HG03280 (cell line): ENCODE data around the gene SPSB3.
A peak's percentile ranks its signal among the peaks of the same experiment; 100 is the strongest.

Experiments used
- ATAC-seq: cut with Tn5 transposase; IDR thresholded peaks from one replicate; pipeline ENCODE4 v1.9.1; 2021; ENCODE audit warnings: mild to moderate bottlenecking, moderate library complexity; ENCODE audit not compliant: unreplicated experiment

SPSB3 gene

GRCh38 chr16:1782408-1783264, at the start of gene SPSB3, which contains the start of gene NUBP2:
SPSB3 (minus strand) TSS chr16:1782571; CDS start chr16:1781483, 1,088 bp downstream.
NUBP2 (plus strand) TSS chr16:1782960; CDS start chr16:1783021, 61 bp downstream.
- ATAC-seq, result peak; percentile 82

GRCh38 chr16:1831186-1832075, 49.1 kb upstream of the SPSB3 start:
- ATAC-seq, result no peak

- no peak for ATAC-seq
These were observed 47.8 kb upstream of the SPSB3 start for GRCh38 chr16:1830213-1830612.

- ATAC-seq, result no peak
These were observed 46.5 kb upstream of the SPSB3 start for GRCh38 chr16:1828645-1829410.

- peak; percentile 81 for ATAC-seq
These were observed 44.6 kb upstream of the SPSB3 start, which contains the start of the genes FAHD1 and HAGH for GRCh38 chr16:1826691-1827573. FAHD1 (plus strand) TSS chr16:1827206; CDS start chr16:1827239, 33 bp downstream. HAGH (minus strand) TSS chr16:1826825; CDS start chr16:1826787, 38 bp downstream.

- peak; percentile 49 for ATAC-seq
These were observed 43.7 kb upstream of the SPSB3 start for GRCh38 chr16:1825864-1826690.

GRCh38 chr16:1825381-1825863, 43.1 kb upstream of the SPSB3 start:
- ATAC-seq, result no peak

- ATAC-seq, result no peak
These were observed 41.5 kb upstream of the SPSB3 start for GRCh38 chr16:1823821-1824220.

GRCh38 chr16:1822801-1823200, 40.4 kb upstream of the SPSB3 start:
- no peak for ATAC-seq

GRCh38 chr16:1821861-1822611, 39.7 kb upstream of the SPSB3 start:
- no peak for ATAC-seq

GRCh38 chr16:1820946-1821290, 38.5 kb upstream of the SPSB3 start:
- ATAC-seq, result no peak

- no peak for ATAC-seq
These were observed 38.0 kb upstream of the SPSB3 start for GRCh38 chr16:1820096-1820945.

GRCh38 chr16:1819611-1820010, 37.2 kb upstream of the SPSB3 start:
- ATAC-seq, result no peak

GRCh38 chr16:1818873-1819525, 36.6 kb upstream of the SPSB3 start:
- no peak for ATAC-seq

- ATAC-seq, result no peak
These were observed 36.0 kb upstream of the SPSB3 start for GRCh38 chr16:1818204-1818872.

- ATAC-seq, result no peak
These were observed 35.3 kb upstream of the SPSB3 start for GRCh38 chr16:1817716-1818115.
